Measurements from ENCODE around the gene RAPGEF1.

The RAPGEF1 gene

GRCh38 chr9:131674425-131675421, 65.2 kb downstream of the RAPGEF1 start:
- no peak for TF ChIP-seq CTCF (IDR thresholded peaks at IDR 0.05; ENCODE audit: control insufficient read depth, extremely low read depth, insufficient read depth)
- no peak for DNase-seq (ENCODE audit: low read depth)
- no peak overlapping the region for H3K4me3 ChIP-seq (ENCODE audit: low read depth, low read length)

- no peak for DNase-seq (ENCODE audit: low read depth)
- no peak overlapping the region for H3K4me3 ChIP-seq (ENCODE audit: low read depth, low read length)
- TF ChIP-seq CTCF (IDR thresholded peaks at IDR 0.05; ENCODE audit: control insufficient read depth, extremely low read depth, insufficient read depth), result no peak
Measured at GRCh38 chr9:131673531-131673930, 66.3 kb downstream of the RAPGEF1 start.

- H3K4me3 ChIP-seq (ENCODE audit: low read depth, low read length), result no peak overlapping the region
- no peak for DNase-seq (ENCODE audit: low read depth)
- no peak for TF ChIP-seq CTCF (IDR thresholded peaks at IDR 0.05; ENCODE audit: control insufficient read depth, extremely low read depth, insufficient read depth)
Measured at GRCh38 chr9:131673068-131673467, 66.8 kb downstream of the RAPGEF1 start.

GRCh38 chr9:131672451-131672850, 67.4 kb downstream of the RAPGEF1 start:
- H3K4me3 ChIP-seq (ENCODE audit: low read depth, low read length), result no peak overlapping the region
- no peak for TF ChIP-seq CTCF (IDR thresholded peaks at IDR 0.05; ENCODE audit: control insufficient read depth, extremely low read depth, insufficient read depth)
- DNase-seq (ENCODE audit: low read depth), result no peak

- no peak for TF ChIP-seq CTCF (IDR thresholded peaks at IDR 0.05; ENCODE audit: control insufficient read depth, extremely low read depth, insufficient read depth)
- DNase-seq (ENCODE audit: low read depth), result no peak
- H3K4me3 ChIP-seq (ENCODE audit: low read depth, low read length), result no peak overlapping the region
Measured at GRCh38 chr9:131671133-131671520, 68.7 kb downstream of the RAPGEF1 start.

GRCh38 chr9:131670247-131671132, 69.4 kb downstream of the RAPGEF1 start:
- no peak for DNase-seq (ENCODE audit: low read depth)
- no peak overlapping the region for H3K4me3 ChIP-seq (ENCODE audit: low read depth, low read length)
- TF ChIP-seq CTCF (IDR thresholded peaks at IDR 0.05; ENCODE audit: control insufficient read depth, extremely low read depth, insufficient read depth), result no peak
